ENCODE results near the gene ZRANB2. TPM values are rescaled to one million over a fixed set of nuclear protein-coding genes. Genes with fewer than 3 reads are reported as not detected.

Gene ZRANB2
- total and polyA plus RNA-seq, 5 donors from 2014 or later = 46.1 to 102 (median 51.7) TPM

DNA sequence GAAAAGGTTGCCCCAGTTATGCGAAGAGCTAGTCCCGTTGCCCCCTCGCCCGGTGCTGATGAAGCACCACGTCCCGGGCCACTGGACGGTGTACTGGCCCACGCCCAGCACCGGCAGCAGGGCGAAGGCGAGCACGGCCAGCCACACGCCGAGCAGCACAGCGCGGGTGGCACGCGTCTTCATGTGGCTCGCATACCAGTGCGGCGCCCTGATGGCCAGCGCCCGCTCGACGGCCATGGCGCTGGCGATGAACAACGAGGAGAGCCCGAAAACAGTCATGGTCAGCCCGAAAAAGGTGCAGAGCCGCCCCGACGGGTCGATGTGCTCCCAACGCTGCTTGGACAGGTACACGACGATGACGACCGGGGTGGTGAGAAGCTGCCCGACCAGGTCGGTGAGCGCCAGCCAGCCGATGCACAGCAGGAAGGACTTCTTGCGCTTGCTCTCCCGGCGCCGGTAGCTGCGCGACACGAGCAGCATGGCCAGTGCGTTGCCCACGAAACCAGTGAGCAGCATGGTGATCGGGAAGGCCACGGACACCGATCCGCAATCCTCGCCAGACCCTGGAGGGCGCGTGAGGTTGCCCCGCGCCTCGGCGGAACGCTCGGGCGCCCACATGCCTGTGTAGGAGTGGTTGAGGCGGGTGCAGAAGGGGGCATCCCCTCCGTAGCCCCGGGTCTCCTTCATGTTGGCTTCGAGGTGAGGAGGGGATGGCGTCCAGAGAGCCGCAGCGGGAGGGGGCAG is 33.8 kb downstream of the ZRANB2 start:
- peak in 2 of 3 donors; percentile 14 to 27 for DNase-seq
- H3K4me1 ChIP-seq (ENCODE audit: control insufficient read depth, insufficient read depth, low read length, poor library complexity, severe bottlenecking) = peaks cover 18% of the 10 kb centered on the region
- no peak overlapping the region for H3K27ac ChIP-seq (ENCODE audit: insufficient read depth, low read length, poor library complexity, severe bottlenecking)
- H3K27me3 Mint-ChIP-seq = peaks cover 62% of the 10 kb centered on the region
- H3K9me3 Mint-ChIP-seq = peaks cover 0 to 4% (median 0%) of the 10 kb centered on the region in 7 donors
- peaks cover 31% of the 10 kb centered on the region for H3K27me3 ChIP-seq (ENCODE audit: control insufficient read depth, insufficient read depth, low read length)
- H3K36me3 ChIP-seq (ENCODE audit: control insufficient read depth, insufficient read depth, low read length) = no peaks in the 10 kb centered on the region
- no peaks in the 10 kb centered on the region for H3K36me3 Mint-ChIP-seq
- peaks cover 0 to 24% (median 12%) of the 10 kb centered on the region in 4 donors for H3K4me1 Mint-ChIP-seq
- no peak overlapping the region for H3K27ac Mint-ChIP-seq
- peak overlapping the region; percentile 38 for H3K4me3 ChIP-seq (ENCODE audit: low read depth, low read length)
- ATAC-seq (ENCODE audit: low read depth in 2 of 2) = peak; percentile 36 to 55
- H3K4me3 Mint-ChIP-seq = peak overlapping the region; percentile 61 to 87 (median 78)
- H3K9me3 ChIP-seq (ENCODE audit: control insufficient read depth in 2 of 2, low read length in 2 of 2) = no peaks in the 10 kb centered on the region

DNA sequence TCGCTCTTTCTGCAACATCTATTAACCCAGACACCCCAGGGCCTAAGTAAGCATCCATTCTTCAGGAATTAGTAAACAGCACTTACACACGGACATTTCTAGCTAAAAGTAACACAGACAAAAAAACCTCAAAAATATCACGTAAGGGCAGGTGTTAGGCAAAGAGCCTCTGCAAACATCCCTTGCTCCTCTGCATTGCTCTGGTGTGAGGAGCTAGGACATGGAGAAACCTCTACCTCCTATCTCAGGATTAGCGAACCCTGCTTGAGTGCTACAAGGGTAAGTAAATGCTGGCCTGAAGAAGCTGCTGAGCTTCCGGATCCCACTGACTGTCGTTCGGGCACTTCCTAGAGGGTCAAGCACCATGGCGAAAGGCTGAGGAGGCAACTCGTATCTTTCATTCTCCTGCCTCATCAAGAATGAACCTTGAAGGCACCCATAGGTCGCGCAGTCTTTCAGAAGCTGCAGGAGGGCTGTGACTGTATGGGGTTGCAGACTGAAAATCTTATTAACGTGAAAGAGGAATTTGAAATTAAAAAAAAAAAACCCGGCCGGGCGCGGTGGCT is 35.3 kb downstream of the ZRANB2 start:
- no peak for ATAC-seq (ENCODE audit: low read depth in 2 of 2)
- H3K9me3 ChIP-seq (ENCODE audit: control insufficient read depth in 2 of 2, low read length in 2 of 2) = no peaks in the 10 kb centered on the region
- peaks cover 0 to 4% (median 0%) of the 10 kb centered on the region in 7 donors for H3K9me3 Mint-ChIP-seq
- peaks cover 70% of the 10 kb centered on the region for H3K27me3 Mint-ChIP-seq
- DNase-seq = no peak
- H3K27ac Mint-ChIP-seq = no peak overlapping the region
- no peak overlapping the region for H3K27ac ChIP-seq (ENCODE audit: insufficient read depth, low read length, poor library complexity, severe bottlenecking)
- peaks cover 34% of the 10 kb centered on the region for H3K27me3 ChIP-seq (ENCODE audit: control insufficient read depth, insufficient read depth, low read length)
- H3K36me3 Mint-ChIP-seq = no peaks in the 10 kb centered on the region
- H3K4me3 Mint-ChIP-seq = peak overlapping the region in 2 of 4 donors; percentile 58 to 68
- H3K4me1 ChIP-seq (ENCODE audit: control insufficient read depth, insufficient read depth, low read length, poor library complexity, severe bottlenecking) = peaks cover 18% of the 10 kb centered on the region
- peaks cover 0 to 24% (median 12%) of the 10 kb centered on the region in 4 donors for H3K4me1 Mint-ChIP-seq
- no peak overlapping the region for H3K4me3 ChIP-seq (ENCODE audit: low read depth, low read length)
- no peaks in the 10 kb centered on the region for H3K36me3 ChIP-seq (ENCODE audit: control insufficient read depth, insufficient read depth, low read length)

DNA sequence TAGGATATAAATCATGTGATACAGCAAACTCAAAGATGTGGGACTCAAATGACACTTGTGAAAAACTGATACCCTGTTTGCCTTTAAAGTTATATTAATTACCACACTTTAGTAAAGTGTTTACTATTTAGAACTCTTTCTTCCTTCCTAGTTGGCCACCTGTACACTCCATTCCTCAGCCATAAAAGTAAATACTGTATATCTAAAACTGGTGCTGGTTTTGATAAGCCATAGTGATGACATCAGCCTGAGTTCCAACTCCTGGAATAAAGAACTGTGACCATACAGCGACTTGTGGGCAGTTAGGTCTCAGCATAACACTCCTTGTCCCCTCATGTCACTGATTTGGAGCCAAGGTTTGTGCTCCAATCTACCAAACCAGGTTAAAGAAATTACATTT is 36.0 kb downstream of the ZRANB2 start:
- H3K9me3 Mint-ChIP-seq = peaks cover 0 to 4% (median 0%) of the 10 kb centered on the region in 7 donors
- H3K36me3 Mint-ChIP-seq = peaks cover under 1% of the 10 kb centered on the region
- H3K9me3 ChIP-seq (ENCODE audit: control insufficient read depth in 2 of 2, low read length in 2 of 2) = no peaks in the 10 kb centered on the region
- peaks cover 0 to 24% (median 12%) of the 10 kb centered on the region in 4 donors for H3K4me1 Mint-ChIP-seq
- ATAC-seq (ENCODE audit: low read depth in 2 of 2) = no peak
- H3K27me3 ChIP-seq (ENCODE audit: control insufficient read depth, insufficient read depth, low read length) = peaks cover 34% of the 10 kb centered on the region
- no peak overlapping the region for H3K27ac Mint-ChIP-seq
- no peak overlapping the region for H3K4me3 Mint-ChIP-seq
- H3K27me3 Mint-ChIP-seq = peaks cover 74% of the 10 kb centered on the region
- no peak for DNase-seq
- no peaks in the 10 kb centered on the region for H3K36me3 ChIP-seq (ENCODE audit: control insufficient read depth, insufficient read depth, low read length)
- H3K4me1 ChIP-seq (ENCODE audit: control insufficient read depth, insufficient read depth, low read length, poor library complexity, severe bottlenecking) = peaks cover 18% of the 10 kb centered on the region
- H3K27ac ChIP-seq (ENCODE audit: insufficient read depth, low read length, poor library complexity, severe bottlenecking) = no peak overlapping the region
- no peak overlapping the region for H3K4me3 ChIP-seq (ENCODE audit: low read depth, low read length)

DNA sequence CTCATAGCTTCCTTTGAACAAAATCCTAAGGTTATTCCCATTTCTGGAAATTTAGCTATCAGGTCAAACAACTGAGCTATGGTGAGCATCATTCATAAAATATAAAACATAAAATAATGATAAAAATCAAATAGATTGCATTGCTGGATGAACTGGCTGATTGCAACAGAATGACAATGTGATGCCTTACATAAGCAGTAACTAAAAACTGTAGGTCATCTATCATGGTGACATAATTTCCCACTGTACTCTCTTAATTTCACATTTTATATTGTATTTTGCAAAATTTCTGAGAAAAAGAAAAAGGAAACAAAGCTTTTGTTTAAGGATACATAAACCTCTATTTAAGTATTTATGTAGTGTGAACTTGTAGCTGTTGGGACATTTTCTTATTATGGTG is 37.8 kb downstream of the ZRANB2 start:
- Histone ChIP-seq H3K9me3 (ENCODE audit: control insufficient read depth in 2 of 2, low read length in 2 of 2) (no peaks in the 10 kb centered on the region), H3K4me3 (ENCODE audit: low read depth, low read length) (no peak overlapping the region), H3K36me3 (ENCODE audit: control insufficient read depth, insufficient read depth, low read length) (no peaks in the 10 kb centered on the region), H3K4me1 (ENCODE audit: control insufficient read depth, insufficient read depth, low read length, poor library complexity, severe bottlenecking) (peaks cover 18% of the 10 kb centered on the region), H3K27ac (ENCODE audit: insufficient read depth, low read length, poor library complexity, severe bottlenecking) (no peak overlapping the region), H3K27me3 (ENCODE audit: control insufficient read depth, insufficient read depth, low read length) (peaks cover 29% of the 10 kb centered on the region)
- H3K27me3 Mint-ChIP-seq = peaks cover 72% of the 10 kb centered on the region
- peaks cover 0 to 10% (median 0%) of the 10 kb centered on the region in 7 donors for H3K9me3 Mint-ChIP-seq
- H3K4me1 Mint-ChIP-seq = peaks cover 0 to 20% (median 9%) of the 10 kb centered on the region in 4 donors
- DNase-seq = no peak
- H3K36me3 Mint-ChIP-seq = peaks cover 4% of the 10 kb centered on the region
- ATAC-seq (ENCODE audit: low read depth in 2 of 2) = no peak
- no peak overlapping the region for H3K27ac Mint-ChIP-seq
- H3K4me3 Mint-ChIP-seq = no peak overlapping the region

DNA sequence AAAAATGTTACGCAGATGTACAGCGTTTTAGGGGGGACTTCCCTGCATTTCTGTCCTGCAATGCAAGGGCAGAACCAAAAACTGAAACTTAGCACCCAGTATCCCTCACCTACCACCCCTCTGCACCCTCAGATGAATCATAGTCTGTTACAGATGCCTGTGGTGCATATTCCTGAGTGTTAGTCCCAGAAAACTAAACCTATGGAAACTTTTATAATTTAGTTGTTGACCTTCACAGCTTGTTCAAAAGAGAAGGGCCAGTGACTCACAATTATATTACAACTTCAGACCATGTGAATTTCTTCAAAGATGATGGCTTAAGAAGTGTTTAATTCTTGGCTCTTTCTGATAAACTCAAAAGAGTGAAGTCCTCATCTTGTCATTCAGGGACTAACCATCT is 39.0 kb downstream of the ZRANB2 start:
- Histone ChIP-seq H3K4me3 (ENCODE audit: low read depth, low read length) (no peak overlapping the region), H3K27me3 (ENCODE audit: control insufficient read depth, insufficient read depth, low read length) (peaks cover 27% of the 10 kb centered on the region), H3K27ac (ENCODE audit: insufficient read depth, low read length, poor library complexity, severe bottlenecking) (no peak overlapping the region), H3K9me3 (ENCODE audit: control insufficient read depth in 2 of 2, low read length in 2 of 2) (no peaks in the 10 kb centered on the region), H3K4me1 (ENCODE audit: control insufficient read depth, insufficient read depth, low read length, poor library complexity, severe bottlenecking) (peaks cover 6% of the 10 kb centered on the region), H3K36me3 (ENCODE audit: control insufficient read depth, insufficient read depth, low read length) (no peaks in the 10 kb centered on the region)
- H3K9me3 Mint-ChIP-seq = peaks cover 0 to 10% (median 0%) of the 10 kb centered on the region in 7 donors
- DNase-seq (no peak), ATAC-seq (ENCODE audit: low read depth in 2 of 2) (no peak)
- H3K27me3 Mint-ChIP-seq = peaks cover 76% of the 10 kb centered on the region
- no peak overlapping the region for H3K4me3 Mint-ChIP-seq
- peaks cover 4% of the 10 kb centered on the region for H3K36me3 Mint-ChIP-seq
- H3K4me1 Mint-ChIP-seq = peaks cover 0 to 13% (median 8%) of the 10 kb centered on the region in 4 donors
- H3K27ac Mint-ChIP-seq = no peak overlapping the region

DNA sequence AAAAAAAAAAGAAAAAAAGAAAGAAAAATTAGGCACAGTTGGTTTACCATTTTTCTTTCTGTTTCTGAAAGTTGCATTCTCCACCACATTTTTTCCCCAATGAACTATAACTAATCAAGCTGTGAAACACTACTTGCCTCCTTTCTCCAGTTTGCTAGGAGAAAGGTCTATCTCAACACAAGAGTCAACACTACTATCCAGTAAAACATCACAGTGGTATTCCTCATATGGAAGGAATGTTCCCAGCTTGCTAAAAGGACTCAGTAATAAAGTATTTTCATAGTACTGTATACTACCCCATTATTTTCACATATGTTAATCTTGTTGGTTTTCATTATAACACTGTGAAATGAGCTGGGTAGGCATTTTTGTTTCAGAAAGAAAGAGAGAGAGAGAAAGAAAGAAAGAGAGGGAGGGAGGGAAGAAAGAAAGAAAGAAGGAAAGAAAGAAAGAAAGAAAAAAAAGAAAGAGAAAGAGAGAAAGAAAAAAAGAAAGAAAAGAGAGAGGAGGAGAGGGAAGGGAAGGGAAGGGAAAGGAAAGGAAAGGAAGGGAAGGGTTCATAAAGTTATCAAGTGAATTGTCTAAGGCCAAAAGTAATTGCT is 41.1 kb downstream of the ZRANB2 start:
- Mint-ChIP-seq H3K36me3 (peaks cover 4% of the 10 kb centered on the region), H3K4me3 (peak overlapping the region in 1 of 4 donors; percentile 4), H3K9me3 (peaks cover 0 to 6% (median 0%) of the 10 kb centered on the region in 7 donors), H3K27ac (peak overlapping the region in 1 of 3 donors; percentile 17), H3K4me1 (no peaks in the 10 kb centered on the region), H3K27me3 (peaks cover 59% of the 10 kb centered on the region)
- Histone ChIP-seq H3K27ac (ENCODE audit: insufficient read depth, low read length, poor library complexity, severe bottlenecking) (no peak overlapping the region), H3K27me3 (ENCODE audit: control insufficient read depth, insufficient read depth, low read length) (peaks cover 25% of the 10 kb centered on the region), H3K4me1 (ENCODE audit: control insufficient read depth, insufficient read depth, low read length, poor library complexity, severe bottlenecking) (no peaks in the 10 kb centered on the region), H3K9me3 (ENCODE audit: control insufficient read depth in 2 of 2, low read length in 2 of 2) (no peaks in the 10 kb centered on the region), H3K4me3 (ENCODE audit: low read depth, low read length) (no peak overlapping the region), H3K36me3 (ENCODE audit: control insufficient read depth, insufficient read depth, low read length) (no peaks in the 10 kb centered on the region)
- DNase-seq (no peak), ATAC-seq (ENCODE audit: low read depth in 2 of 2) (no peak)

DNA sequence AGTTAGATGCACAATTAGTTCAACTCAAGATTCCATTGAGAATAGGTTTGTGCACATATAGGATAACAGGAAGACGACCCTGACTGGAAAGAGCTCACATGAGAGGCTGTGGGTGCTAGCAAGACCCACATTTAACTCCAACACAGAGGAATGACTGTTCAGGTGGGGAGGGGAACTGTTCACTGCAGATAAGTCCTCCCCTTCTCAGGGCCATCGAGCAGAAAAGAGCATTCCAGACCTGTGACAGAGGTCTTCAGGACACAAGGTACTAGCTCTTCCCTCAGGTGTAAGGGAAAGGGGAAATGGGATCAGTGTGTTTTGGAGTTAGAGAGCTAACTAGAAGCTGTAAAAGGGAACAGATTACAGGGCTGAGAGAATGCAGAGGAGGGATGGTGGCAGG is 41.9 kb downstream of the ZRANB2 start:
- Mint-ChIP-seq H3K36me3 (peaks cover 4% of the 10 kb centered on the region), H3K4me1 (no peaks in the 10 kb centered on the region), H3K9me3 (peaks cover 0 to 6% (median 0%) of the 10 kb centered on the region in 7 donors), H3K4me3 (no peak overlapping the region), H3K27me3 (peaks cover 57% of the 10 kb centered on the region), H3K27ac (no peak overlapping the region)
- DNase-seq = no peak
- no peak for ATAC-seq (ENCODE audit: low read depth in 2 of 2)
- Histone ChIP-seq H3K27me3 (ENCODE audit: control insufficient read depth, insufficient read depth, low read length) (peaks cover 25% of the 10 kb centered on the region), H3K9me3 (ENCODE audit: control insufficient read depth in 2 of 2, low read length in 2 of 2) (no peaks in the 10 kb centered on the region), H3K4me3 (ENCODE audit: low read depth, low read length) (no peak overlapping the region), H3K27ac (ENCODE audit: insufficient read depth, low read length, poor library complexity, severe bottlenecking) (no peak overlapping the region), H3K36me3 (ENCODE audit: control insufficient read depth, insufficient read depth, low read length) (no peaks in the 10 kb centered on the region), H3K4me1 (ENCODE audit: control insufficient read depth, insufficient read depth, low read length, poor library complexity, severe bottlenecking) (no peaks in the 10 kb centered on the region)
